Activated T-cell treated with anti-CD3 and anti-CD28 coated beads for 4 hours (primary cell): ENCODE measurements around the gene UBE3D.
"Not testable (repeated sequence)": the region's sequence is repeated elsewhere in the genome, so short reads cannot be mapped to it uniquely, and the experiment has no call there.

ENCODE experiments used
- DNase-seq: peaks from one replicate; pipeline ENCODE4 v3.0.0-alpha.2; 2020

UBE3D gene

DNA sequence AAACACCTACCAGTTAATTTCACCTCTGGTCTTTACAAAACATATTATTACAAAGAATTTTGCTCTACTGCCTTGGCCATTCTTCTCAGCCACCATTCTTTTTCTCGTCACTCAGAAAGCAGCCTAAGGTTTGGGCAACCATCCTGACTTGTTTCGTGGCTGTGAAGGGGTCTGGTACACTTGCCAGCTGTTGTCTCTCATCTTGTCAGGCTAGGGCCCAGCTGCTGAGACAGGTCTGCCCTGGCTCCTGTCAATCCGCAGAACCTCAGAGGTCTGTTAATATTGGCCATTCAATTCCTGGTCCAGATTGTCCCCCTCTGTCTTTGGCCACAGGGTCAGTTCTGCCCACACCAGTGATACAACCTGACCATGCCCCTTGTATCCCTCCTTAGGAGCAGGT is 197.7 kb downstream of the UBE3D start:
- no peak for DNase-seq

GRCh38 chr6:82866446-82866845 is 199.2 kb downstream of the UBE3D start:
- no peak for DNase-seq

DNA sequence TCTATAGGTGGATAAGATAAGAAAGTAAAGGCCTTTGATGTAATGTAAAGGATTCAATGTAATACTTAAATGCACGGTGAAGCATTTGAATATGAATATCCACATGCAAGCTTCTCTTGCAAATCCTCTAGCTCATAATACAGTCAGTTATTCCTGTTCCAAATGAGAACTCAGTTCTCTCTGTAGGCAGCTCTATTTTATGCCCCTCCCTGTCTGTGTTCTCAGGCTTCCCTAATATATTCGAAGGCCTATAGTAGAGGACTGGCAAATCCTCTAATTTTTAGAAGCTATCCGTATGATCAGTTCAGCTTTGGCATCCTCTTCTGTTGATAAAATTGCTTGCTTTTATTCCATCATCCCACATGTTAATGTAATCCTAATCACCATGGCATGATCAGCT is 200.2 kb downstream of the UBE3D start:
- DNase-seq: no peak

- no peak for DNase-seq
Observed at GRCh38 chr6:82863781-82864180, 201.9 kb downstream of the UBE3D start.

DNA sequence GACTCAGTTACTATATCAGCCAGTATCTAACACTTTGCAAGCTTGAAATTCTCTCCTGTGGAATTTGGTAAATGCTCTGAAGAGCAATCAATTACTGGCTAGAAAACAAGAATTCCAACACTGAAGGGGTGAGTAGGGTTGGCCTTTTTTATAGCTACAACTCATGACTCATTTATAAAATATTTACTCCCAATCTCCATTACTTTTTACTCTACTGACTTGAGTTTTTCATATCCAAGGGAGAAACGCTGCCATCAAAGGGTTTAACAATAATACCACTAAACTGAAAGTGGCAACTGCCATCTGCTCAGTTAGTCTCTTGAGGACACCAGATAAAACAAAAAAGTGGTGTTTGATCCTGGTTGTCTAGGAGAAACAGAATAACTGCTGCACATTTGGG is 203.1 kb downstream of the UBE3D start:
- no peak for DNase-seq

GRCh38 chr6:82861121-82861520 is 204.5 kb downstream of the UBE3D start:
- DNase-seq: no peak

- DNase-seq: not testable (repeated sequence)
Observed at GRCh38 chr6:82856077-82856476, 209.6 kb downstream of the UBE3D start.

DNA sequence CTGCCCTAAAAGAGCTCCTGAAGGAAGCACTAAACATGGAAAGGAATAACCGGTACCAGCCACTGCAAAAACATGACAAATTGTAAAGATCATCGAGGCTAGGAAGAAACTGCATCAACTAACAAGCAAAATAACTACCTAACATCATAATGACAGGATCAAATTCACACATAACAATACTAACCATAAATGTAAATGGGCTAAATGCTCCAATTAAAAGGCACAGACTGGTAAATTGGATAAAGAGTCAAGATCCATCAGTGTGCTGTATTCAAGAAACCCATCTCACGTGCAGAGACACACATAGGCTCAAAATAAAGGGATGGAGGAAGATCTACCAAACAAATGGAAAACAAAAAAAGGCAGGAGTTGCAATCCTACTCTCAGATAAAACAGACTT is 212.7 kb downstream of the UBE3D start:
- not testable (repeated sequence) for DNase-seq

DNA sequence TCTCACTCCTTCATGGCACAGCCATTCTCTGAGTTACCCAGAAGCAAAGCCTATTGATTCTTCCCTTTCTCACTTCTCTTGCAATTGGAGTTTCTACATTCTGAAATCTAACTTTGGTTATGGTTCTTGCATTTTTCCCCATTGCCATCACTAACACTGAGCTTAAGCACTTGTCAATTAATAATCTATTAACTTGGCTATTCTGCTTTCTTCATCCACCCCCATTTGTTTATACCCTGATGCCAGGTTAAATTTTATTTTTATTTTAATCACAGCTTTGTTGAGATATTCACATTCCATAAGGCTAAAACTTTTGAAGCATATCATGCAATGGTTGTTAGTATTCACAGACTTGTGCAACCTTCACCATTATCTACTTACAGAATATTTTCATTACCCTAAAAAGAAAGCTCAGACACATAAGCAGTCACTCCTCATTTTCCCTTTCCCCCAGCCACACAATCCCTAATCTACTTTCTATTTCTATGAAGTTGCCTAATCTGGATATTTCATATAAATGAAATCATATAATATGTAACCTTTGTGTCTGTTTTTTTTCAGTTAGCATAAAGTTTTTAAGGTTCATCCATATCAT is 222.3 kb downstream of the UBE3D start:
- no peak for DNase-seq

- DNase-seq: no peak
Observed at GRCh38 chr6:82842721-82843120, 222.9 kb downstream of the UBE3D start.
